Kidney (tissue), 14 donors: Measurements from ENCODE around the gene METRNL. TPM values are rescaled to one million over a fixed set of nuclear protein-coding genes. Genes with fewer than 3 reads are reported as not detected.
A peak's percentile ranks its signal among the peaks of the same experiment; 100 is the strongest.

Experiments
- DNase-seq, 5 donors: peaks; one replicate each; pipeline ENCODE4 v3.0.0-alpha.2; 2013 to 2020
- FAIRE-seq: peaks from 2 replicates; lab custom pipeline; 2012; peaks lifted over from hg19 to GRCh38; lab: Jason Lieb, UNC
- H3K27ac ChIP-seq, 2 donors: one replicate each; pipeline ENCODE4 v1.7.0; 2013; ENCODE audit warnings: low read depth in 2 of 2, low read length in 2 of 2, inconsistent platforms in 1 of 2
- H3K27me3 ChIP-seq: one replicate; pipeline ENCODE4 v1.7.1; 2013; ENCODE audit warnings: low read length, inconsistent platforms; ENCODE audit not compliant: control insufficient read depth, insufficient read depth
- H3K36me3 ChIP-seq, 3 donors: one replicate each; pipeline versions ENCODE4 v1.7.0 to v1.7.1; 2013; ENCODE audit warnings: low read length in 3 of 3, control low read depth in 1 of 3, inconsistent platforms in 1 of 3; ENCODE audit not compliant: insufficient read depth in 3 of 3, control insufficient read depth in 2 of 3
- H3K4me1 ChIP-seq, 3 donors: one replicate each; pipeline versions ENCODE4 v1.7.0 to v1.7.1; 2013; ENCODE audit warnings: low read length in 3 of 3, inconsistent platforms in 1 of 3, low read depth in 1 of 3; ENCODE audit not compliant: control insufficient read depth in 2 of 3, insufficient read depth in 2 of 3
- H3K4me3 ChIP-seq, 3 donors: one replicate each; pipeline versions ENCODE4 v1.7.0 to v1.8.1; 2013; ENCODE audit warnings: low read length in 3 of 3, control low read depth in 1 of 3, inconsistent platforms in 1 of 3
- H3K9ac ChIP-seq, 3 donors: one replicate each; pipeline versions ENCODE4 v1.7.0 to v1.7.1; 2013; ENCODE audit warnings: low read length in 3 of 3, control low read depth in 1 of 3, inconsistent platforms in 1 of 3
- H3K9me3 ChIP-seq, 3 donors: one replicate each; pipeline versions ENCODE4 v1.7.0 to v1.7.1; 2013; ENCODE audit warnings: low read length in 3 of 3, control low read depth in 1 of 3, inconsistent platforms in 1 of 3; ENCODE audit not compliant: control insufficient read depth in 2 of 3, insufficient read depth in 1 of 3
- CTCF ChIP-seq: IDR thresholded peaks from 3 replicates; pipeline ENCODE4 v1.5.1; 2012; ENCODE audit warnings: mild to moderate bottlenecking, moderate library complexity, borderline replicate concordance; ENCODE audit not compliant: insufficient read depth; ENCODE audit errors: extremely low read depth
- intact Hi-C: fragments of 100-400 bp; cut with DNase I; formaldehyde crosslinking; loops from one replicate; pipeline ENCODE4 v1.11.1; 2022
- polyA plus RNA-seq: library from polyadenylated mRNA; stranded (reverse); fragments of 350-450 nt; fragmentation: Illumina TruSeq; extraction: RNeasy Lipid Tissue Mini Kit (QIAGEN cat#74804); gene quantifications from one replicate; pipeline ENCODE4 v1.2.3, GENCODE V29; 2014; ENCODE audit warnings: low read depth, low replicate concordance; ENCODE audit not compliant: insufficient read depth
- total RNA-seq: library from RNA; stranded (reverse); fragmentation: NEBNext Ultra II Directional; extraction: Animal tissue kit (Norgen Biotek cat#: 25700); gene quantifications from one replicate; pipeline ENCODE4 v1.2.1, GENCODE V29; 2021
- donor health status: control.
- donor health status: control.
- donor health status: control.
- donor health status: control.
- donor health status: control.
- donor health status: DM: yes; HTN: yes; CAD: no.
- donor health status: Normal renal cell carcinoma (clear cell type).

Gene METRNL
- total and polyA plus RNA-seq, 2 donors from 2014 or later: 61.5 to 107 TPM

GRCh38 chr17:83078378-83079351 is 744 bp upstream of the METRNL start:
- DNase-seq: peak in 2 of 5 donors; percentile 46 to 89
- no peak for FAIRE-seq
- peaks cover 9 to 26% (median 10%) of the 10 kb centered on the region in 3 donors for H3K4me1 ChIP-seq
- H3K9ac ChIP-seq: peak overlapping the region in 2 of 3 donors; percentile 4 to 19
- intact Hi-C loops: no loop called here
- no peaks in the 10 kb centered on the region for H3K36me3 ChIP-seq
- peak overlapping the region in 1 of 3 donors; percentile 39 for H3K4me3 ChIP-seq
- no peaks in the 10 kb centered on the region for H3K9me3 ChIP-seq
- H3K27me3 ChIP-seq: no peaks in the 10 kb centered on the region
- no peak for TF ChIP-seq CTCF
- no peak overlapping the region for H3K27ac ChIP-seq

- Histone ChIP-seq H3K9ac (no peak overlapping the region), H3K27me3 (no peaks in the 10 kb centered on the region), H3K4me1 (peaks cover 15 to 35% (median 15%) of the 10 kb centered on the region in 3 donors), H3K9me3 (no peaks in the 10 kb centered on the region), H3K4me3 (no peak overlapping the region), H3K27ac (peak overlapping the region; percentile 37 to 63), H3K36me3 (peaks cover 0 to under 1% (median 0%) of the 10 kb centered on the region in 3 donors)
- TF ChIP-seq CTCF: no peak
- DNase-seq: peak in 1 of 5 donors; percentile 55
- intact Hi-C loops: no loop called here
- no peak for FAIRE-seq
Observed at GRCh38 chr17:83079766-83080578, 563 bp downstream of the METRNL start.

- no peak overlapping the region for H3K9ac ChIP-seq
Observed at GRCh38 chr17:83080579-83080857, 1.1 kb downstream of the METRNL start.

More at GRCh38 chr17:83080579-83080857, 1.1 kb downstream of the METRNL start:
- no peak for TF ChIP-seq CTCF
- intact Hi-C loops: no loop called here
- DNase-seq (no peak), FAIRE-seq (no peak)
- Histone ChIP-seq H3K9me3 (no peaks in the 10 kb centered on the region), H3K4me1 (peaks cover 15 to 36% (median 15%) of the 10 kb centered on the region in 3 donors), H3K4me3 (no peak overlapping the region), H3K27me3 (no peaks in the 10 kb centered on the region), H3K36me3 (peaks cover 0 to 6% (median 0%) of the 10 kb centered on the region in 3 donors), H3K27ac (peak overlapping the region in 1 of 2 donors; percentile 89)
